Measurements from ENCODE around the gene COBLL1.

DNA sequence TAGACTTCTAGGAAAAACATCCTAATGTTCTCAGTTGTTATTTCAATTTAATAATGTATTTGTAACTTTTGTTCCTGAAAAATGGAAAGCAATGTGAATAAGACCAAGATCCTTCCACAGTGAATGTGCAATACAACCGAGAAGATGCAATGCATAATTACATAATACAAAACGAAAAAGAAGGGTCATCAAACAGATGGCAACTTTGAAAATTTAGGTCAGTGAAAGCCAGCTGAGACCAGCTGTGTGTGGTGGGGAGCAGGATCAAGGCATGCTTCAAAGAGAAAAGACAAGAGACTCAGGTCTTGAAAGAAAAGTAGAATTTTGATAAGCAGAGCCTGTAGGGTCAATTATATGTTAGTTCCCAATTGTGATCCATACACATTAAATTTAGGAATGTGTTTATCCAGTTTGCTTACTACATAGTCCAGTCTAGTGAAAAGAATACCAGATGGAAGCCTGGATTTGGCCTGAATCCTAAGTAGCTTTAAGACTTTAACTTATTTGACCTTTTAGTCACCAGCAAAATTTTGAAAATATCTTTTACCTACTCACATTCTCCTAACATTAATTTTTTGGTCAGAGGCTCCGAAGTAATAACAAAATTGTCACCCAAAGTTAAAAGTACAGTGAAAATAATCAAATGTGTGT is 93.7 kb downstream of the COBLL1 start:
- TF ChIP-seq EZH2 (IDR thresholded peaks at IDR 0.05; ENCODE audit: low read length, missing control alignments) = no peak
- TF ChIP-seq, protein P1, sequence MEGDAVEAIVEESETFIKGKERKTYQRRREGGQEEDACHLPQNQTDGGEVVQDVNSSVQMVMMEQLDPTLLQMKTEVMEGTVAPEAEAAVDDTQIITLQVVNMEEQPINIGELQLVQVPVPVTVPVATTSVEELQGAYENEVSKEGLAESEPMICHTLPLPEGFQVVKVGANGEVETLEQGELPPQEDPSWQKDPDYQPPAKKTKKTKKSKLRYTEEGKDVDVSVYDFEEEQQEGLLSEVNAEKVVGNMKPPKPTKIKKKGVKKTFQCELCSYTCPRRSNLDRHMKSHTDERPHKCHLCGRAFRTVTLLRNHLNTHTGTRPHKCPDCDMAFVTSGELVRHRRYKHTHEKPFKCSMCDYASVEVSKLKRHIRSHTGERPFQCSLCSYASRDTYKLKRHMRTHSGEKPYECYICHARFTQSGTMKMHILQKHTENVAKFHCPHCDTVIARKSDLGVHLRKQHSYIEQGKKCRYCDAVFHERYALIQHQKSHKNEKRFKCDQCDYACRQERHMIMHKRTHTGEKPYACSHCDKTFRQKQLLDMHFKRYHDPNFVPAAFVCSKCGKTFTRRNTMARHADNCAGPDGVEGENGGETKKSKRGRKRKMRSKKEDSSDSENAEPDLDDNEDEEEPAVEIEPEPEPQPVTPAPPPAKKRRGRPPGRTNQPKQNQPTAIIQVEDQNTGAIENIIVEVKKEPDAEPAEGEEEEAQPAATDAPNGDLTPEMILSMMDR (conservative IDR thresholded peaks at IDR 0.05 in 1 of 2, IDR thresholded peaks at IDR 0.05 in 1 of 2; ENCODE audit: low read depth in 1 of 2, low read length in 2 of 2) = no peak

Data from fibroblast of lung (primary cell).